AG04450 (cell line): ENCODE measurements around the gene AUTS2. TPM values are rescaled to one million over a fixed set of nuclear protein-coding genes. Genes with fewer than 3 reads are reported as not detected.
A peak's percentile ranks its signal among the peaks of the same experiment; 100 is the strongest.

ENCODE experiments used
- CTCF ChIA-PET: fragments of 300-600, 350-600 bp; formaldehyde crosslinking; extraction: SDS; loops from one replicate; lab custom pipeline; 2022; ENCODE audit warnings: antibody characterized with exemption, inconsistent platforms; lab: Charles Lee
- POLR2A ChIA-PET: fragments of 350-600 bp; formaldehyde crosslinking; extraction: SDS; loops from one replicate; lab custom pipeline; 2021; ENCODE audit warnings: antibody characterized with exemption, inconsistent platforms; lab: Yijun Ruan, JAX
- DNase-seq: peaks from one replicate; pipeline ENCODE4 v3.0.0-alpha.2; 2011; ENCODE audit warnings: low read depth, low spot score
- H3K27ac ChIP-seq: one replicate; pipeline ENCODE4 v1.5.1; 2012; ENCODE audit warnings: low read depth, low read length, control low read depth
- H3K27me3 ChIP-seq: one replicate; pipeline ENCODE4 v1.6.0; 2012; ENCODE audit warnings: low read length; ENCODE audit not compliant: control insufficient read depth, insufficient read depth
- H3K4me3 ChIP-seq: 2 replicates; pipeline ENCODE4 v1.5.1; 2011; ENCODE audit warnings: mild to moderate bottlenecking, low read depth, low read length, control low read depth
- H3K9me3 ChIP-seq: 2 replicates; pipeline ENCODE4 v1.5.1; 2012; ENCODE audit warnings: low read length; ENCODE audit not compliant: control insufficient read depth, insufficient read depth
- CTCF ChIP-seq: IDR thresholded peaks from 2 replicates; pipeline ENCODE4 v1.5.1; 2011; ENCODE audit warnings: low read depth, low read length, control low read depth, inconsistent platforms
- polyA plus RNA-seq: library from polyadenylated mRNA; depleted of rRNA; stranded (reverse); fragments of >200 nt; gene quantifications from 2 replicates; pipeline ENCODE4 v1.2.3, GENCODE V29; 2011

The AUTS2 gene
- polyA plus RNA-seq, 1 experiment: 1.5 TPM

- ChIA-PET CTCF (no interaction called here), POLR2A (no interaction called here)
- Histone ChIP-seq H3K4me3 (no peak overlapping the region), H3K9me3 (no peaks in the 10 kb centered on the region), H3K27ac (no peak overlapping the region), H3K27me3 (no peaks in the 10 kb centered on the region)
- TF ChIP-seq CTCF: no peak
- no peak for DNase-seq
These were observed 138.0 kb downstream of the AUTS2 start for GRCh38 chr7:69736126-69736810.

GRCh38 chr7:69738396-69738951 lies 140.2 kb downstream of the AUTS2 start:
- Histone ChIP-seq H3K9me3 (no peaks in the 10 kb centered on the region), H3K27me3 (no peaks in the 10 kb centered on the region), H3K4me3 (no peak overlapping the region), H3K27ac (no peak overlapping the region)
- ChIA-PET CTCF (no interaction called here), POLR2A (no interaction called here)
- no peak for DNase-seq
- no peak for TF ChIP-seq CTCF

- ChIA-PET CTCF (no interaction called here), POLR2A (no interaction called here)
- Histone ChIP-seq H3K9me3 (no peaks in the 10 kb centered on the region), H3K27me3 (no peaks in the 10 kb centered on the region), H3K4me3 (no peak overlapping the region), H3K27ac (no peak overlapping the region)
- no peak for DNase-seq
- TF ChIP-seq CTCF: no peak
These were observed 140.9 kb downstream of the AUTS2 start for GRCh38 chr7:69739190-69739589.

GRCh38 chr7:69739931-69740431 lies 141.7 kb downstream of the AUTS2 start:
- Histone ChIP-seq H3K27me3 (no peaks in the 10 kb centered on the region), H3K27ac (peak overlapping the region; percentile 2), H3K4me3 (no peak overlapping the region), H3K9me3 (no peaks in the 10 kb centered on the region)
- DNase-seq: no peak
- no peak for TF ChIP-seq CTCF
- CTCF ChIA-PET: no interaction called here
- POLR2A ChIA-PET: no interaction called here

GRCh38 chr7:69742237-69742636 lies 144.0 kb downstream of the AUTS2 start:
- DNase-seq: no peak
- Histone ChIP-seq H3K9me3 (no peaks in the 10 kb centered on the region; the same call in 1 of the 2 replicates), H3K27ac (no peak overlapping the region), H3K4me3 (no peak overlapping the region), H3K27me3 (no peaks in the 10 kb centered on the region)
- ChIA-PET CTCF (no interaction called here), POLR2A (no interaction called here)
- no peak for TF ChIP-seq CTCF
